Vagina (tissue), 2 donors: ENCODE data around the gene SH3TC2.

Experiments used
- CTCF ChIP-seq, 3 experiments: fragments of 450-650 bp in 2 of 3; fragments of 200-600 bp in 1 of 3; sonication (generic) in 1 of 3; IDR thresholded peaks; one replicate each; pipeline ENCODE4 v1.5.1; 2017 to 2019; ENCODE audit warnings: antibody characterized with exemption in 3 of 3, mild to moderate bottlenecking in 2 of 3, moderate library complexity in 2 of 3
- POLR2A ChIP-seq, 2 donors: fragments of 450-650 bp; IDR thresholded peaks; one replicate each; pipeline ENCODE4 v1.6.1; 2017; ENCODE audit warnings: antibody characterized with exemption in 2 of 2, mild to moderate bottlenecking in 2 of 2, moderate library complexity in 2 of 2
- POLR2AphosphoS5 ChIP-seq, 2 donors: sonication (generic); formaldehyde crosslinking; IDR thresholded peaks; one replicate each; pipeline ENCODE4 v1.9.0; 2017; ENCODE audit warnings: antibody characterized with exemption in 2 of 2, mild to moderate bottlenecking in 2 of 2, low read depth in 1 of 2; ENCODE audit not compliant: insufficient read depth in 1 of 2

GRCh38 chr5:149038336-149039080 lies 24.4 kb downstream of the SH3TC2 start:
- TF ChIP-seq CTCF (IDR thresholded peaks at IDR 0.05) (no peak), POLR2AphosphoS5 (IDR thresholded peaks at IDR 0.05; ENCODE audit: insufficient read depth in 1 of 2, low read depth in 1 of 2) (no peak), POLR2A (IDR thresholded peaks at IDR 0.05) (no peak)
